HEK293 (cell line): Measurements from ENCODE around the gene FAXC.

Experiments used
- CTCF ChIA-PET: fragments of 350-600 bp; formaldehyde crosslinking; extraction: SDS; loops from one replicate; lab custom pipeline; 2021; ENCODE audit warnings: antibody characterized with exemption; lab: Yijun Ruan, JAX
- POLR2A ChIA-PET: fragments of 300-600 bp; formaldehyde crosslinking; extraction: SDS; loops from one replicate; lab custom pipeline; 2020; ENCODE audit warnings: antibody characterized with exemption, inconsistent platforms; lab: Yijun Ruan, JAX
- H3K27ac ChIP-seq: fragments of 200-500 bp; sonication (Bioruptor generic); 2 replicates; pipeline ENCODE4 v1.5.1; 2014; ENCODE audit warnings: low read depth, low read length, control low read depth, inconsistent platforms; ENCODE audit errors: extremely low read depth
- H3K36me3 ChIP-seq, 2 experiments: fragments of 200-500 bp in 1 of 2; sonication (Bioruptor generic) in 1 of 2; 1 replicate in 1 of 2; 2 replicates in 1 of 2; pipeline ENCODE4 v1.5.1; 2014 to 2017; ENCODE audit warnings: inconsistent platforms in 2 of 2, low read length in 2 of 2; ENCODE audit not compliant: control insufficient read depth in 2 of 2, insufficient read depth in 1 of 2
- H3K4me1 ChIP-seq: fragments of 200-500 bp; sonication (Bioruptor generic); 2 replicates; pipeline ENCODE4 v1.5.1; 2014; ENCODE audit warnings: mild to moderate bottlenecking, low read length, inconsistent platforms; ENCODE audit not compliant: control insufficient read depth, insufficient read depth
- H3K4me3 ChIP-seq: 2 replicates; pipeline ENCODE4 v1.5.1; 2011; ENCODE audit warnings: low read depth, mild to moderate bottlenecking, control low read depth, low read length, moderate library complexity
- H3K9me3 ChIP-seq: fragments of 200-500 bp; sonication (Bioruptor generic); 2 replicates; pipeline ENCODE4 v1.5.1; 2014; ENCODE audit warnings: low read depth, low read length, inconsistent platforms; ENCODE audit not compliant: control insufficient read depth, insufficient read depth
- BCL11B ChIP-seq: fragments of 450-650 bp; formaldehyde crosslinking; IDR thresholded peaks from 2 replicates; pipeline ENCODE4 v1.5.1; 2016; ENCODE audit warnings: low read depth, missing biosample characterization, missing genetic modification characterization
- GLI2 ChIP-seq: fragments of 450-650 bp; formaldehyde crosslinking; IDR thresholded peaks from 2 replicates; pipeline ENCODE4; 2017; ENCODE audit warnings: missing biosample characterization, missing genetic modification characterization, low read depth, borderline replicate concordance
- MEIS1 ChIP-seq: sonication (generic); formaldehyde crosslinking; IDR thresholded peaks from 2 replicates; pipeline ENCODE4 v1.8.1; 2022; ENCODE audit warnings: missing genetic modification reagents, mild to moderate bottlenecking, borderline replicate concordance
- MYNN ChIP-seq: fragments of 450-650 bp; formaldehyde crosslinking; IDR thresholded peaks from 2 replicates; pipeline ENCODE4 v1.5.1; 2016; ENCODE audit warnings: missing biosample characterization, missing genetic modification characterization, borderline replicate concordance
- PRDM1 ChIP-seq: fragments of 450-650 bp; formaldehyde crosslinking; IDR thresholded peaks from 2 replicates; pipeline ENCODE4; 2016; ENCODE audit warnings: missing biosample characterization, missing genetic modification characterization
- RBAK ChIP-seq: fragments of 450-650 bp; formaldehyde crosslinking; IDR thresholded peaks from 2 replicates; pipeline ENCODE4 v1.5.1; 2016; ENCODE audit warnings: missing biosample characterization, missing genetic modification characterization
- SCRT2 ChIP-seq: fragments of 450-650 bp; formaldehyde crosslinking; IDR thresholded peaks from 2 replicates; pipeline ENCODE4 v1.5.1; 2016; ENCODE audit warnings: missing biosample characterization, missing genetic modification characterization
- YY2 ChIP-seq: fragments of 450-650 bp; formaldehyde crosslinking; IDR thresholded peaks from 2 replicates; pipeline ENCODE4 v1.5.1; 2016; ENCODE audit warnings: missing biosample characterization, missing genetic modification characterization
- ZBTB20 ChIP-seq: fragments of 450-650 bp; formaldehyde crosslinking; IDR thresholded peaks from 2 replicates; pipeline ENCODE4 v1.5.1; 2016; ENCODE audit warnings: missing biosample characterization, missing genetic modification characterization
- ZBTB26 ChIP-seq: fragments of 450-650 bp; formaldehyde crosslinking; optimal IDR thresholded peaks from 2 replicates; pipeline ENCODE3; 2016; ENCODE audit warnings: missing biosample characterization, mild to moderate bottlenecking, missing genetic modification characterization
- ZEB2 ChIP-seq: fragments of 450-650 bp; formaldehyde crosslinking; IDR thresholded peaks from 2 replicates; pipeline ENCODE4 v1.5.1; 2016; ENCODE audit warnings: missing biosample characterization, missing genetic modification characterization
- ZFP3 ChIP-seq: fragments of 450-650 bp; formaldehyde crosslinking; IDR thresholded peaks from 2 replicates; pipeline ENCODE4 v1.5.1; 2016; ENCODE audit warnings: low read depth, missing biosample characterization, missing genetic modification characterization
- ZNF132 ChIP-seq: fragments of 450-650 bp; formaldehyde crosslinking; IDR thresholded peaks from 2 replicates; pipeline ENCODE4 v1.5.1; 2017; ENCODE audit warnings: missing biosample characterization, missing genetic modification characterization, borderline replicate concordance
- ZNF155 ChIP-seq: fragments of 450-650 bp; formaldehyde crosslinking; IDR thresholded peaks from 2 replicates; pipeline ENCODE4 v1.5.1; 2016; ENCODE audit warnings: missing biosample characterization, missing genetic modification characterization
- ZNF16 ChIP-seq: fragments of 450-650 bp; formaldehyde crosslinking; IDR thresholded peaks from 2 replicates; pipeline ENCODE4 v1.5.1; 2016; ENCODE audit warnings: low read depth, missing biosample characterization, missing genetic modification characterization
- ZNF184 ChIP-seq: fragments of 450-650 bp; IDR thresholded peaks from 2 replicates; pipeline ENCODE4 v1.5.1; 2018; ENCODE audit warnings: missing biosample characterization, mild to moderate bottlenecking, missing genetic modification characterization
- ZNF202 ChIP-seq: fragments of 450-650 bp; formaldehyde crosslinking; IDR thresholded peaks from 2 replicates; pipeline ENCODE4 v1.5.1; 2016; ENCODE audit warnings: missing biosample characterization, missing genetic modification characterization, borderline replicate concordance
- ZNF354C ChIP-seq: fragments of 450-650 bp; formaldehyde crosslinking; IDR thresholded peaks from 2 replicates; pipeline ENCODE4 v1.5.1; 2016; ENCODE audit warnings: missing biosample characterization, missing genetic modification characterization, low read depth, borderline replicate concordance
- ZNF433 ChIP-seq: fragments of 450-650 bp; formaldehyde crosslinking; IDR thresholded peaks from 2 replicates; pipeline ENCODE4 v1.5.1; 2016; ENCODE audit warnings: missing biosample characterization, missing genetic modification characterization, low read depth
- ZNF571 ChIP-seq: fragments of 450-650 bp; formaldehyde crosslinking; IDR thresholded peaks from 2 replicates; pipeline ENCODE4 v1.5.0; 2017; ENCODE audit warnings: missing biosample characterization, missing genetic modification characterization
- ZNF629 ChIP-seq: fragments of 450-650 bp; formaldehyde crosslinking; IDR thresholded peaks from 2 replicates; pipeline ENCODE4 v1.5.1; 2017; ENCODE audit warnings: missing biosample characterization, missing genetic modification characterization
- ZNF658 ChIP-seq: fragments of 450-650 bp; formaldehyde crosslinking; IDR thresholded peaks from 2 replicates; pipeline ENCODE4; 2016; ENCODE audit warnings: missing biosample characterization, missing genetic modification characterization
- ZNF660 ChIP-seq: fragments of 450-650 bp; IDR thresholded peaks from 2 replicates; pipeline ENCODE4 v1.5.1; 2018; ENCODE audit warnings: missing biosample characterization, mild to moderate bottlenecking, missing genetic modification characterization
- ZNF776 ChIP-seq: fragments of 450-650 bp; formaldehyde crosslinking; IDR thresholded peaks from 2 replicates; pipeline ENCODE4 v1.5.0; 2017; ENCODE audit warnings: missing biosample characterization, missing genetic modification characterization, borderline replicate concordance
- TF ChIP-seq, protein P1 (sequence below): fragments of 450-650 bp; formaldehyde crosslinking; IDR thresholded peaks from 2 replicates; pipeline ENCODE4 v1.5.1; 2016; ENCODE audit warnings: missing biosample characterization, missing genetic modification characterization
- TF ChIP-seq, protein P2 (sequence below): fragments of 450-650 bp; formaldehyde crosslinking; IDR thresholded peaks from 2 replicates; pipeline ENCODE4 v1.5.1; 2016; ENCODE audit warnings: missing biosample characterization, missing genetic modification characterization, borderline replicate concordance

The FAXC gene

GRCh38 chr6:99362678-99363268 lies 13.3 kb upstream of the FAXC start:
- H3K27ac ChIP-seq, result no peak overlapping the region
- CTCF ChIA-PET, result interaction anchor here (1.1 kb wide), 1 partner anchor 91 kb away, joined by 4 read pairs; no protein-coding TSS in a partner anchor
- no peaks in the 10 kb centered on the region for H3K9me3 ChIP-seq
- TF ChIP-seq, protein P1, sequence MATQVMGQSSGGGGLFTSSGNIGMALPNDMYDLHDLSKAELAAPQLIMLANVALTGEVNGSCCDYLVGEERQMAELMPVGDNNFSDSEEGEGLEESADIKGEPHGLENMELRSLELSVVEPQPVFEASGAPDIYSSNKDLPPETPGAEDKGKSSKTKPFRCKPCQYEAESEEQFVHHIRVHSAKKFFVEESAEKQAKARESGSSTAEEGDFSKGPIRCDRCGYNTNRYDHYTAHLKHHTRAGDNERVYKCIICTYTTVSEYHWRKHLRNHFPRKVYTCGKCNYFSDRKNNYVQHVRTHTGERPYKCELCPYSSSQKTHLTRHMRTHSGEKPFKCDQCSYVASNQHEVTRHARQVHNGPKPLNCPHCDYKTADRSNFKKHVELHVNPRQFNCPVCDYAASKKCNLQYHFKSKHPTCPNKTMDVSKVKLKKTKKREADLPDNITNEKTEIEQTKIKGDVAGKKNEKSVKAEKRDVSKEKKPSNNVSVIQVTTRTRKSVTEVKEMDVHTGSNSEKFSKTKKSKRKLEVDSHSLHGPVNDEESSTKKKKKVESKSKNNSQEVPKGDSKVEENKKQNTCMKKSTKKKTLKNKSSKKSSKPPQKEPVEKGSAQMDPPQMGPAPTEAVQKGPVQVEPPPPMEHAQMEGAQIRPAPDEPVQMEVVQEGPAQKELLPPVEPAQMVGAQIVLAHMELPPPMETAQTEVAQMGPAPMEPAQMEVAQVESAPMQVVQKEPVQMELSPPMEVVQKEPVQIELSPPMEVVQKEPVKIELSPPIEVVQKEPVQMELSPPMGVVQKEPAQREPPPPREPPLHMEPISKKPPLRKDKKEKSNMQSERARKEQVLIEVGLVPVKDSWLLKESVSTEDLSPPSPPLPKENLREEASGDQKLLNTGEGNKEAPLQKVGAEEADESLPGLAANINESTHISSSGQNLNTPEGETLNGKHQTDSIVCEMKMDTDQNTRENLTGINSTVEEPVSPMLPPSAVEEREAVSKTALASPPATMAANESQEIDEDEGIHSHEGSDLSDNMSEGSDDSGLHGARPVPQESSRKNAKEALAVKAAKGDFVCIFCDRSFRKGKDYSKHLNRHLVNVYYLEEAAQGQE (tag by site-specific recombination), result no peak
- TF ChIP-seq GLI2 (tag by site-specific recombination) (no peak), ZNF16 (tag by site-specific recombination) (no peak), ZFP3 (tag by site-specific recombination) (no peak), ZBTB20 (no peak), MYNN (no peak), ZNF660 (tag by site-specific recombination) (no peak), ZNF202 (tag by site-specific recombination) (no peak), RBAK (tag by site-specific recombination) (no peak), ZNF132 (no peak), ZNF658 (tag by site-specific recombination) (no peak), PRDM1 (tag by site-specific recombination) (no peak), ZNF629 (tag by site-specific recombination) (no peak), ZNF155 (tag by site-specific recombination) (no peak)
- H3K4me3 ChIP-seq, result no peak overlapping the region
- H3K36me3 ChIP-seq, result no peaks in the 10 kb centered on the region
- POLR2A ChIA-PET, result no interaction called here
- no peaks in the 10 kb centered on the region for H3K4me1 ChIP-seq

GRCh38 chr6:99359800-99360199 lies 10.3 kb upstream of the FAXC start:
- POLR2A ChIA-PET, result no interaction called here
- CTCF ChIA-PET, result interaction anchor here (0.7 kb wide), 1 partner anchor 14 kb away, joined by 3 read pairs; no protein-coding TSS in a partner anchor
- Histone ChIP-seq H3K27ac (no peak overlapping the region), H3K9me3 (no peaks in the 10 kb centered on the region), H3K4me1 (no peaks in the 10 kb centered on the region), H3K4me3 (no peak overlapping the region), H3K36me3 (no peaks in the 10 kb centered on the region)
- TF ChIP-seq SCRT2 (tag by site-specific recombination), result 0 out of 2 replicates have a peak, but pooled peaks have one; percentile 25
- TF ChIP-seq ZNF433 (tag by site-specific recombination), result no peak

GRCh38 chr6:99356641-99357040 lies 7.2 kb upstream of the FAXC start:
- H3K36me3 ChIP-seq, result no peaks in the 10 kb centered on the region
- CTCF ChIA-PET, result no interaction called here
- TF ChIP-seq ZNF776 (tag by site-specific recombination), result no peak
- no peak for TF ChIP-seq ZBTB26 (tag by site-specific recombination)
- TF ChIP-seq ZNF571 (tag by site-specific recombination), result no peak
- TF ChIP-seq YY2 (tag by site-specific recombination), result no peak
- TF ChIP-seq ZNF354C (tag by site-specific recombination), result no peak
- TF ChIP-seq, protein P2, sequence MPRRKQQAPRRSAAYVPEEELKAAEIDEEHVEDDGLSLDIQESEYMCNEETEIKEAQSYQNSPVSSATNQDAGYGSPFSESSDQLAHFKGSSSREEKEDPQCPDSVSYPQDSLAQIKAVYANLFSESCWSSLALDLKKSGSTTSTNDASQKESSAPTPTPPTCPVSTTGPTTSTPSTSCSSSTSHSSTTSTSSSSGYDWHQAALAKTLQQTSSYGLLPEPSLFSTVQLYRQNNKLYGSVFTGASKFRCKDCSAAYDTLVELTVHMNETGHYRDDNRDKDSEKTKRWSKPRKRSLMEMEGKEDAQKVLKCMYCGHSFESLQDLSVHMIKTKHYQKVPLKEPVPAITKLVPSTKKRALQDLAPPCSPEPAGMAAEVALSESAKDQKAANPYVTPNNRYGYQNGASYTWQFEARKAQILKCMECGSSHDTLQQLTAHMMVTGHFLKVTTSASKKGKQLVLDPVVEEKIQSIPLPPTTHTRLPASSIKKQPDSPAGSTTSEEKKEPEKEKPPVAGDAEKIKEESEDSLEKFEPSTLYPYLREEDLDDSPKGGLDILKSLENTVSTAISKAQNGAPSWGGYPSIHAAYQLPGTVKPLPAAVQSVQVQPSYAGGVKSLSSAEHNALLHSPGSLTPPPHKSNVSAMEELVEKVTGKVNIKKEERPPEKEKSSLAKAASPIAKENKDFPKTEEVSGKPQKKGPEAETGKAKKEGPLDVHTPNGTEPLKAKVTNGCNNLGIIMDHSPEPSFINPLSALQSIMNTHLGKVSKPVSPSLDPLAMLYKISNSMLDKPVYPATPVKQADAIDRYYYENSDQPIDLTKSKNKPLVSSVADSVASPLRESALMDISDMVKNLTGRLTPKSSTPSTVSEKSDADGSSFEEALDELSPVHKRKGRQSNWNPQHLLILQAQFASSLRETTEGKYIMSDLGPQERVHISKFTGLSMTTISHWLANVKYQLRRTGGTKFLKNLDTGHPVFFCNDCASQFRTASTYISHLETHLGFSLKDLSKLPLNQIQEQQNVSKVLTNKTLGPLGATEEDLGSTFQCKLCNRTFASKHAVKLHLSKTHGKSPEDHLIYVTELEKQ, result no peak
- TF ChIP-seq BCL11B, result no peak
- no peak for TF ChIP-seq MEIS1 (CRISPR knock-in tag)
- TF ChIP-seq ZEB2 (tag by site-specific recombination), result no peak
- TF ChIP-seq ZNF184 (tag by site-specific recombination), result no peak
- TF ChIP-seq, all 188 proteins: peak for 0
- H3K4me3 ChIP-seq, result no peak overlapping the region
- no peaks in the 10 kb centered on the region for H3K9me3 ChIP-seq
- POLR2A ChIA-PET, result no interaction called here
- H3K27ac ChIP-seq, result no peak overlapping the region
- H3K4me1 ChIP-seq, result no peaks in the 10 kb centered on the region
